Stimulated activated naive CD4-positive, alpha-beta T cell (primary cell): ENCODE measurements around the gene PRICKLE4.

Source experiments
- DNase-seq, 6 experiments: peaks; one replicate each; lab custom pipeline; 2025; lab: John Stamatoyannopoulos, UW

Gene PRICKLE4

GRCh38 chr6:41780551-41781365 is at the start of gene PRICKLE4:
Gene PRICKLE4 (plus strand): TSS chr6:41780782. CDS start chr6:41783474, 2,692 bp downstream.
- peak in 2 of 6 experiments; percentile 20 to 36 for DNase-seq

GRCh38 chr6:41731561-41732086 is 49.0 kb upstream of the PRICKLE4 start:
- DNase-seq: no peak

GRCh38 chr6:41732149-41732548 is 48.4 kb upstream of the PRICKLE4 start:
- DNase-seq: no peak

- DNase-seq: peak; percentile 23 to 65 (median 46)
These were observed 47.8 kb upstream of the PRICKLE4 start for GRCh38 chr6:41732591-41733359.

GRCh38 chr6:41733360-41733706 is 47.2 kb upstream of the PRICKLE4 start:
- peak in 1 of 6 experiments; percentile 25 for DNase-seq

GRCh38 chr6:41733707-41734665 is 46.6 kb upstream of the PRICKLE4 start:
- DNase-seq: peak; percentile 14 to 71 (median 64)

- peak; percentile 27 to 70 (median 61) for DNase-seq
These were observed 45.7 kb upstream of the PRICKLE4 start for GRCh38 chr6:41734666-41735426.

GRCh38 chr6:41735427-41736185 is 45.0 kb upstream of the PRICKLE4 start, which contains the start of gene TFEB:
Gene TFEB (minus strand): TSS chr6:41735608. CDS start chr6:41691213, 44,395 bp downstream.
- peak; percentile 84 to 93 (median 90) for DNase-seq

GRCh38 chr6:41736186-41736733 is 44.3 kb upstream of the PRICKLE4 start:
- no peak for DNase-seq

- DNase-seq: no peak
These were observed 43.6 kb upstream of the PRICKLE4 start for GRCh38 chr6:41736800-41737555.

- no peak for DNase-seq
These were observed 42.9 kb upstream of the PRICKLE4 start for GRCh38 chr6:41737591-41738130.

GRCh38 chr6:41739041-41739440 is 41.5 kb upstream of the PRICKLE4 start:
- no peak for DNase-seq

GRCh38 chr6:41740366-41741162 is 40.0 kb upstream of the PRICKLE4 start:
- DNase-seq: no peak

- no peak for DNase-seq
These were observed 38.7 kb upstream of the PRICKLE4 start for GRCh38 chr6:41741625-41742490.

- DNase-seq: no peak
These were observed 37.0 kb upstream of the PRICKLE4 start for GRCh38 chr6:41743406-41744235.

GRCh38 chr6:41744236-41744787 is 36.3 kb upstream of the PRICKLE4 start:
- DNase-seq: no peak
